Transverse colon (tissue), 4 donors: ENCODE measurements around the gene TDRD9. TPM values are rescaled to one million over a fixed set of nuclear protein-coding genes. Genes with fewer than 3 reads are reported as not detected.
A peak's percentile ranks its signal among the peaks of the same experiment; 100 is the strongest.

ENCODE experiments used
- DNase-seq: peaks from one replicate; pipeline ENCODE4 v3.0.0-alpha.2; 2019
- H3K27ac ChIP-seq, 4 donors: fragments of 200-600 bp; sonication (generic); 2 replicates each; pipeline ENCODE4 v1.5.1; 2016 to 2018; ENCODE audit warnings: inconsistent platforms in 4 of 4
- H3K27me3 ChIP-seq: fragments of 200-600 bp; sonication (generic); 2 replicates; pipeline ENCODE4 v1.5.1; 2017; ENCODE audit warnings: inconsistent platforms
- H3K36me3 ChIP-seq, 4 donors: fragments of 200-600 bp; sonication (generic); 2 replicates each; pipeline ENCODE4 v1.5.1; 2017 to 2019; ENCODE audit warnings: inconsistent platforms in 4 of 4
- H3K4me1 ChIP-seq, 4 donors: fragments of 200-600 bp; sonication (generic); 2 replicates each; pipeline ENCODE4 v1.5.1; 2017 to 2020; ENCODE audit warnings: inconsistent platforms in 4 of 4
- H3K4me3 ChIP-seq, 4 donors: fragments of 200-600 bp; sonication (generic); 1 replicate in 1 of 4; 2 replicates in 3 of 4; pipeline versions ENCODE4 v1.5.1 to v1.6.1; 2017 to 2019; ENCODE audit warnings: inconsistent platforms in 4 of 4
- H3K9me3 ChIP-seq, 2 donors: fragments of 200-600 bp; sonication (generic); 2 replicates each; pipeline ENCODE4 v1.5.1; 2017 to 2019; ENCODE audit warnings: inconsistent platforms in 2 of 2
- CTCF ChIP-seq, 5 experiments: fragments of 200-600 bp in 3 of 5; fragments of 450-650 bp in 2 of 5; sonication (generic) in 3 of 5; IDR thresholded peaks; 1 replicate in 2 of 5; 2 replicates in 3 of 5; pipeline ENCODE4 v1.5.1; 2016 to 2017; ENCODE audit warnings: antibody characterized with exemption in 5 of 5, inconsistent platforms in 3 of 5, mild to moderate bottlenecking in 2 of 5, moderate library complexity in 1 of 5
- EP300 ChIP-seq: sonication (generic); formaldehyde crosslinking; IDR thresholded peaks from one replicate; pipeline ENCODE4 v1.6.1; 2017; ENCODE audit warnings: antibody characterized with exemption, low read depth
- POLR2A ChIP-seq: fragments of 450-650 bp; IDR thresholded peaks from one replicate; pipeline ENCODE4 v1.6.1; 2016; ENCODE audit warnings: antibody characterized with exemption, mild to moderate bottlenecking, moderate library complexity
- POLR2AphosphoS5 ChIP-seq, 3 donors: sonication (generic); formaldehyde crosslinking; IDR thresholded peaks; one replicate each; pipeline ENCODE4 v1.6.1; 2016; ENCODE audit warnings: antibody characterized with exemption in 3 of 3
- WGBS, 2 donors: methylation state at CpG; one replicate each; pipeline ENCODE4 v1.1.5; 2018; ENCODE audit warnings: low coverage in 1 of 2; 5-methylcytosine and 5-hydroxymethylcytosine counted together
- in situ Hi-C, 4 donors: fragments of 200-750 bp; cut with MboI; loops; one replicate each; pipeline versions ENCODE4 v1.15.0 to v1.15.1; 2017; ENCODE audit warnings: low sequenced_read_pairs in 3 of 4, low pct_ligation_motif_present in 1 of 4, low pct_unique_long_range_greater_than_20kb in 1 of 4
- intact Hi-C: fragments of 100-400 bp; cut with DNase I; formaldehyde crosslinking; loops from one replicate; pipeline ENCODE4 v1.15.1; 2023; ENCODE audit warnings: low total_unique reads
- total RNA-seq, 4 donors: library from RNA; depleted of rRNA; stranded (reverse); fragments of >200 nt; gene quantifications; one replicate each; pipeline ENCODE4 v1.1.0, GENCODE V29; 2016

TDRD9 gene
- total RNA-seq, 4 donors from 2014 or later, result 0.55 to 0.79 TPM; not detected in 2

- TF ChIP-seq CTCF (IDR thresholded peaks at IDR 0.05) (no peak), POLR2A (no peak), EP300 (no peak), POLR2AphosphoS5 (IDR thresholded peaks at IDR 0.05) (no peak)
- peaks cover 18% of the 10 kb centered on the region for H3K27me3 ChIP-seq
- peak within 1 kb of the TSS in 2 of 4 donors; percentile 7 to 22 for H3K4me3 ChIP-seq
- H3K4me1 ChIP-seq, result peaks cover 29 to 79% (median 74%) of the 10 kb centered on the region in 4 donors
- no peaks in the 10 kb centered on the region for H3K9me3 ChIP-seq
- peak; percentile 62 for DNase-seq
- peak within 1 kb of the TSS; percentile 2 to 82 (median 74) for H3K27ac ChIP-seq
- H3K36me3 ChIP-seq, result no peaks in the 10 kb centered on the region
- 36% methylated on average over 18 of the region's 70 CpGs; no CpG with 5 or more reads in 1 of the 2 donors for WGBS, 2 donors
- in situ Hi-C loops (no loop called here), intact Hi-C loops (no loop called here)
These were observed 157.0 kb downstream of the TDRD9 start, which contains the start of gene ASPG for GRCh38 chr14:104085032-104085888. ASPG (plus strand) TSS chr14:104085700; CDS start chr14:104085771, 71 bp downstream.

DNA sequence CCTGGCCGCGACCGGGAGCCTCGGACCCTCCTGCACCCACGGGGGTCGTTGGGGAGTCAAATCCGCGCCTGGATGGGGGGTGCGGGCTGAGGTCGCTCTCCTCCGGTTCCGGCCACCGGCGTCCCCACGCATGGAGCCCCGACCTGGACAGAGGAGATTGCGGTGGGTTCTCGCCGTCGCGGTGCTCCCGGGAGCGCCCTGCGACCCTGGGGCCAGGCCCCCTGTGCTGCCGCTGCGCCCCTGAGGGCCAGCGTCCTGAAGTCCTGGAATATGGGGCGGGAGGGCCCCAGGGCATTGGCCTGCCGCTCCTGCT is 157.6 kb downstream of the TDRD9 start:
- DNase-seq, result no peak
- in situ Hi-C loops, result no loop called here
- intact Hi-C loops, result no loop called here
- WGBS, 2 donors, result 79% methylated on average over 2 of the region's 29 CpGs; no CpG with 5 or more reads in 1 of the 2 donors
- peak overlapping the region in 1 of 4 donors; percentile 71 for H3K27ac ChIP-seq
- H3K36me3 ChIP-seq, result no peaks in the 10 kb centered on the region
- peaks cover 18% of the 10 kb centered on the region for H3K27me3 ChIP-seq
- TF ChIP-seq EP300 (no peak), POLR2A (no peak), CTCF (IDR thresholded peaks at IDR 0.05) (no peak), POLR2AphosphoS5 (IDR thresholded peaks at IDR 0.05) (no peak)
- no peaks in the 10 kb centered on the region for H3K9me3 ChIP-seq
- peak overlapping the region in 2 of 4 donors; percentile 7 to 22 for H3K4me3 ChIP-seq
- peaks cover 26 to 74% (median 69%) of the 10 kb centered on the region in 4 donors for H3K4me1 ChIP-seq

DNA sequence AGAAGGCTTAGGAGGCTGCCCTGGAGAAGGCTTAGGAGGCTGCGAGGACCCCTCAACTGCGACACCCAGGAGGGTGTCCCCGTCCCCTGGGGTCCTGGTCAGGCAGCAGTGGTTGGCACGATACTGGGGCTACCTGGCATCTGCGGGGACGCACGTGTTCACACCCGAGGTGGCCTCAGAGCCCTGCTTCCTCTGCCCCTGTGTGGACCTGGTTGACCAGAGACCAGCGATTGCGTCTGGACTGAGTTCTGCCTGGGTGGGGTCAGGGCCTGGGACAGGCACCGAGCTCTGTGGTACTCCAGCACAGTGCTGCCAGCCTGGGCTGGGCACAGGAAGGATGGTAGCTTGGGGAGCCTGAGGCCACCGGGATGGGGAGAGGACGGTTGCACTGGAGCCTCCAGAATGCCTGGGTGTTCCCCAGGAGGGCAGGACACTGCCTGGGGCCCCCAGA is 158.0 kb downstream of the TDRD9 start:
- DNase-seq, result peak; percentile 20
- no peak for TF ChIP-seq CTCF (IDR thresholded peaks at IDR 0.05)
- no peak for TF ChIP-seq EP300
- no peak for TF ChIP-seq POLR2A
- TF ChIP-seq POLR2AphosphoS5 (IDR thresholded peaks at IDR 0.05), result no peak
- H3K4me3 ChIP-seq, result peak overlapping the region in 1 of 4 donors; percentile 22
- 64% methylated on average over 12 of the region's 13 CpGs; no CpG with 5 or more reads in 1 of the 2 donors for WGBS, 2 donors
- no peaks in the 10 kb centered on the region for H3K9me3 ChIP-seq
- in situ Hi-C loops, result no loop called here
- peaks cover 25 to 71% (median 66%) of the 10 kb centered on the region in 4 donors for H3K4me1 ChIP-seq
- H3K36me3 ChIP-seq, result no peaks in the 10 kb centered on the region
- intact Hi-C loops, result no loop called here
- peaks cover 18% of the 10 kb centered on the region for H3K27me3 ChIP-seq
- H3K27ac ChIP-seq, result peak overlapping the region in 3 of 4 donors; percentile 68 to 72 (median 71)

GRCh38 chr14:104086661-104087461 is 158.6 kb downstream of the TDRD9 start:
- peak; percentile 35 for DNase-seq
- in situ Hi-C loops, result no loop called here
- Histone ChIP-seq H3K9me3 (no peaks in the 10 kb centered on the region), H3K4me1 (peaks cover 25 to 65% (median 59%) of the 10 kb centered on the region in 4 donors), H3K4me3 (no peak overlapping the region), H3K27me3 (peaks cover 18% of the 10 kb centered on the region), H3K27ac (peak overlapping the region; percentile 68 to 77 (median 72)), H3K36me3 (no peaks in the 10 kb centered on the region)
- 31 to 64% methylated on average over 3 to 16 of the region's 16 CpGs for WGBS, 2 donors
- TF ChIP-seq EP300, result no peak
- TF ChIP-seq POLR2AphosphoS5 (IDR thresholded peaks at IDR 0.05), result no peak
- no peak for TF ChIP-seq CTCF (IDR thresholded peaks at IDR 0.05)
- peak; percentile 14 for TF ChIP-seq POLR2A
- intact Hi-C loops, result no loop called here
